ENCODE data around the gene ARSI.

The ARSI gene

DNA sequence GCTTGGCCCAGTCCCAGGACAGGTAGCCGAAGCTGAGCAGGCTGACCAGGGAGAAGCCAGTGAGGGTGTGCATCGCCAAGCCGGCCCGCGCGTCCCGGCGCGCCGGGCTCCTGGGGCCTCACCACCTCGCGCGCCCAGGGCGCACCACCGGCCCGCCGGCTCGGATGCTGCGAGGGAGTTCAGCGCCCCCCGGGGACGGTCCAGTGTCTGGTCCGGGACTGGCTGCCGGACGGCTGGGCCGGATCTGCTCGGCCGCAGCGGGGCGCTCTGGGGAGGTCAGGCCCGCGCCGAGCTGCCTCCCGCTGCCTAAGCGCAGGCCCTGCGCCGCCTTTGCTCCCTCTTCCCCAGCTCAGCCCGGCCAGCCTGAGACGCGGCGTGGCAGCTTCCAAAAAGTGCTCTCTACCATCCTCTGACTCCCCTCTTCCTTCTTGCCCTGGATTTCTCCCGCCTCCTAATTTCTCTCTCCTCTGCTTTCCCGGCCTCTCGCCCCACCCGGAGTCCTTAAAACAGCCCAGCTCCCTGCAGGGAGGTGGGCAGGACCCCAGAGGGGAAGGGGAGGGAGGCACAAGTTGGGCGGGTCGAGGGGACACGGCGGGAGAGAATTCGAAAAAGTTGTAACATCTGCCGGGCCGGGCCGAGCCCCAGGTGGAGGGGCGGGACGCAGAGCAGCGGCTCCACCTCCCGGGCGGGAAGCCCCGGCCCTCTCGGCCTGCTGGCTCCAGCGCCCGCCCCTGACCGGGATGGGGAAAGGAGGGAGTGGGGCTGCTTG is at the start of gene ARSI:
Gene ARSI, minus strand, starts transcription at position 605 of the 769 bp plus-strand sequence. Its CDS starts 532 bp downstream, at position 73.
- H3K4me3 ChIP-seq (ENCODE audit: low read length): peak within 1 kb of the TSS; percentile 36
- DNase-seq (ENCODE audit: low read depth): peak; percentile 56

DNA sequence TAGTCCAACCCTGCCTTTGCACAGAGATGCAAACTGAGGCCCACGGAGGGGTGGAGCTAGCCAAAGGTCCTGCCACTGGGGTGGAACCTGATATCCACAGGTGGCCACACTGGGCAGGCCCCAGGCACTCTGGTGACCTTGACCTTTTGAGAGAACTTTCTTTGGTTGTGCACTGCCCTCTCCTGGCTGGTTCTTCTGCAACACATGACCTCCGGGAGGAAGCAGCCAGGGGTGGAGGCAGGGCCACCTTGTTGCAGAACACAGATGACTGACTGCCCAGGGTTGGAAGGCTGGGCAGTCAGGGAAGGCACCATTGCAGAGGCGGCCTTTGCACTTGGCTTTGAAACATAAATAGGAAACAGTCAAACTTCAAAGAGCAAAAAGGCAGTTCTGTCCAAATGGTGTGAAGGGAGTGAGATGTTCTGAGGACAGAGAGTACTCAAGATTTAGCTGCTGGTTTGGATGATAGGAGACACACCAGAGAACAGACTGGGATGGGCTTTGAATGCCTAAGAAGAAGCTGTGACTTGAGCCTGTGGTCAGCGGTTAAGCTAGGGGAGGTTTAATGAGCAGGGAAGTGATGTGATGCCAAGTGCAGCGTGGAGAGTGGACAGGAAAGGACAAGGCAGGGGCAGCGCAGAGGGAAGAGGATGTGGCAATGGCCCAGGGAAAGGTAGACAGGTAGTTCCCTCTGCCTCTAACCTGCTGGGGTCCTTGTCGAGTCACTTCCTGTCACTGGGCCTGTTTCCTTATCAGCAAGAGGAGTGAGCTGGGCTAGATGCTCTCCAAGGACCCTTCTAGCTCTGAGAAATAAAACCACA is 48.0 kb upstream of the ARSI start:
- TF ChIP-seq, protein P1, sequence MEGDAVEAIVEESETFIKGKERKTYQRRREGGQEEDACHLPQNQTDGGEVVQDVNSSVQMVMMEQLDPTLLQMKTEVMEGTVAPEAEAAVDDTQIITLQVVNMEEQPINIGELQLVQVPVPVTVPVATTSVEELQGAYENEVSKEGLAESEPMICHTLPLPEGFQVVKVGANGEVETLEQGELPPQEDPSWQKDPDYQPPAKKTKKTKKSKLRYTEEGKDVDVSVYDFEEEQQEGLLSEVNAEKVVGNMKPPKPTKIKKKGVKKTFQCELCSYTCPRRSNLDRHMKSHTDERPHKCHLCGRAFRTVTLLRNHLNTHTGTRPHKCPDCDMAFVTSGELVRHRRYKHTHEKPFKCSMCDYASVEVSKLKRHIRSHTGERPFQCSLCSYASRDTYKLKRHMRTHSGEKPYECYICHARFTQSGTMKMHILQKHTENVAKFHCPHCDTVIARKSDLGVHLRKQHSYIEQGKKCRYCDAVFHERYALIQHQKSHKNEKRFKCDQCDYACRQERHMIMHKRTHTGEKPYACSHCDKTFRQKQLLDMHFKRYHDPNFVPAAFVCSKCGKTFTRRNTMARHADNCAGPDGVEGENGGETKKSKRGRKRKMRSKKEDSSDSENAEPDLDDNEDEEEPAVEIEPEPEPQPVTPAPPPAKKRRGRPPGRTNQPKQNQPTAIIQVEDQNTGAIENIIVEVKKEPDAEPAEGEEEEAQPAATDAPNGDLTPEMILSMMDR (IDR thresholded peaks at IDR 0.05; ENCODE audit: insufficient read depth, low read depth, low read length, missing control alignments): peak; percentile 73
- H3K4me3 ChIP-seq (ENCODE audit: low read length): no peak overlapping the region
- DNase-seq (ENCODE audit: low read depth): peak; percentile 76

More for the DNA sequence above, at the start of gene ARSI:
- TF ChIP-seq, protein P1 (IDR thresholded peaks at IDR 0.05; ENCODE audit: insufficient read depth, low read depth, low read length, missing control alignments): peak; percentile 5

DNA sequence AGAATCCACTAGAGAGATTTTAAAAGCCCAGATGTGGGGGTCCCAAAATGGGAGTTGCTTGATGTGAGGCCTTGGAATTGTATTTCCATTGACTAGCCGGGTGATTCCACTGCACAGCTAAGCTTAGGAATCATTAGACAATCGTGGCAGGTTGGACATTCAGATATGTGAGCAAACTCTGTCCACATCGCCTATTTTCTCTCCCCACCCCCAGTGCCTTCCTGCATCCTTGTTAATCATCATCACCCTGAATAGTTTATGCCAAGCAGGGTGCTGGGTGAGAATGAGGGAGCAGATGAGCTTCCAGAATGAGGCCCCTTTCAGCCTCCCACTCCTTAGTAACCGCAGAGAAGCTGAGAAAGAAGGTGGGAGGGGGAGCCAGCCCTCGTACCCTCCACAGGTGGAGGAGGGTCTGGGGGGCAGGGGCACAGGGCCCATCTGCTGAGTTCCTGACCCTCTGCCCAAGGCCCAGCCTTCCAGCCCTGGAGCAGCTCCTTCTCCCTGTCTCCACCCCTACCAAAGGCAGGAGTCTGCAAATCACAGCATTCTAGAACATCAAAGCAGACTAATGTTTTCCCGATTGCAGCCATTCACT is 47.1 kb upstream of the ARSI start:
- DNase-seq (ENCODE audit: low read depth): no peak
- TF ChIP-seq, protein P1 (IDR thresholded peaks at IDR 0.05; ENCODE audit: insufficient read depth, low read depth, low read length, missing control alignments): no peak
- H3K4me3 ChIP-seq (ENCODE audit: low read length): no peak overlapping the region

DNA sequence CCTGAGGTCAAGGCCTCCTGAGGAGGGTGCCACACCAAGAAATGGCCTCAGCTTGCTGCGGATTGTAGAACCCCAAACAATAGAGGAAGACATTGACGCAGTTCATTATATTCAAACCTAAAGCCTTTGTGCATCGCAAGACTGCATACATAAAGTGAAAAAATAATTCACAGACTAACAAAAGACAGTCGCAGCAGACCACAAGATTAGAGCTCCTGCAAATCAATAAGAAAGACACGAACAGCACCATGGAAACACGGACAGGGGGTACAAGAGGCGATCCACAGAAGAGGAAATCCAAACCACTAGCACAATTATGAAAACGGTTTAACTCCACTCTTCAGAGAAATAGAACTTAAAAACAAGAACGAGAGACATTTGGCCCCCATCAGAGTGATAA is 44.7 kb upstream of the ARSI start:
- TF ChIP-seq, protein P1 (IDR thresholded peaks at IDR 0.05; ENCODE audit: insufficient read depth, low read depth, low read length, missing control alignments): no peak
- no peak overlapping the region for H3K4me3 ChIP-seq (ENCODE audit: low read length)
- DNase-seq (ENCODE audit: low read depth): no peak

DNA sequence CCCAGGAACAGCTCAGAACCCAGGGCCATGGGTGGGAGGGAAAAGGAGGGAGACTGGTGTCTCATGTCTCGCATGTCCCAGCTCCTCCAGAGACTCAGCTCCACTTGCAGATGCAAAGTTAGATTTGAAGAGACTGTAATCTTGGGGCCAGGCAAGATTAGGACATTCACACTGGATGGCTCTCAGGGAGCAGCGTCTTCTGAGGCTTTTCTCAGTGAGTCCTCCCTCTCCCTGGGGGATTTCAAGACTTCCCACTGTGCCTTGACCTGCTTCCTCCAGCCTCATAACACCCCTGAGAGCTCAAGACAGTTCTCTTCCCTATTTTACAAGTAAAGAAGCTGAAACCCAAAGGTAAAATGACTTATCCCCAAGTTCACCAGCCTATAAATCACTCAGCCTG is 44.3 kb upstream of the ARSI start:
- H3K4me3 ChIP-seq (ENCODE audit: low read length): no peak overlapping the region
- TF ChIP-seq, protein P1 (IDR thresholded peaks at IDR 0.05; ENCODE audit: insufficient read depth, low read depth, low read length, missing control alignments): no peak

DNA sequence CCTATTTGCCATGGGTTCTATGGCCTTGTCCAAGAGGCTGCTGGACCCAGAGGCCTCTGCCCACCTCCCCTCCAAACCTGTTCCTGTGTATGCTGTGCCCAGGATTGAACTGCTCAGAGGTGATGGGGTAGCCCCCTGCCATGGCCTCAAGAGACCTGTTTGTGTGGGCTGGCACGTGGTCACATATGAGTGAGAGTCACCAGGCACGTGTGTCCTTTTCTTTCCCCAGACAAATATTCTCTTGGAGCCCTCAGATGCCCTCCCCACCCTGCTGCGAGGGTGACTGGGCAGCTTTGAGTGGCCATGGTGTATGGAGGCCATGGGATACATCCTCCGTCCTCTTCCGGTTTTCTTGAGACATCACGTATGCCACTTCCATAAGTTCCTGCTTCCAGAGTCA is 43.9 kb upstream of the ARSI start:
- TF ChIP-seq, protein P1 (IDR thresholded peaks at IDR 0.05; ENCODE audit: insufficient read depth, low read depth, low read length, missing control alignments): no peak
- no peak overlapping the region for H3K4me3 ChIP-seq (ENCODE audit: low read length)
- no peak for DNase-seq (ENCODE audit: low read depth)

More for the DNA sequence above, 44.3 kb upstream of the ARSI start:
- DNase-seq (ENCODE audit: low read depth): no peak
